Islet of Langerhans (tissue), 1 donor: ENCODE data around the gene HTRA1.

ENCODE experiments used
- FAIRE-seq: peaks from one replicate; lab custom pipeline; 2011; peaks lifted over from hg19 to GRCh38; lab: Jason Lieb, UNC

The HTRA1 gene

GRCh38 chr10:122495406-122496340, 34.3 kb downstream of the HTRA1 start:
- FAIRE-seq: no peak

DNA sequence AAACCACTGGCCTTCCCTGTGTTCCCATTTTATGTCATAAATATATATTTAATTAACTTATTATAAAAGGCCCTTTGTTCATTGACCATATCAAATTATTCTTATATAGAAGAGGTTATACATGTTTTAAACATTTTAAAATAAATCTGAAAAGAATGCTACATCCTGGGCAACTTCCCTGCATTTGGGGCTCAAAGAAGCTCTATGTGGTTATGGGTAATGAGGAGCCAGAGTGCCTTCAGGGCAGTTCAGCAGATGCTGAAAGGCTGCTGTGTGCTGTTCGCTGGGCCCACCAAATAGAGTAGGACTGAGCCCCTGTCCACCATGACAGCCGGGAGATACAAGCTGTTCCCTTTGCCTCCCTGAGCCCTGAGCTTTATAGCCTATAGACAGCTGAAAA, 35.9 kb downstream of the HTRA1 start:
- FAIRE-seq: no peak

- no peak for FAIRE-seq
Measured at GRCh38 chr10:122498521-122498920, 37.2 kb downstream of the HTRA1 start.

DNA sequence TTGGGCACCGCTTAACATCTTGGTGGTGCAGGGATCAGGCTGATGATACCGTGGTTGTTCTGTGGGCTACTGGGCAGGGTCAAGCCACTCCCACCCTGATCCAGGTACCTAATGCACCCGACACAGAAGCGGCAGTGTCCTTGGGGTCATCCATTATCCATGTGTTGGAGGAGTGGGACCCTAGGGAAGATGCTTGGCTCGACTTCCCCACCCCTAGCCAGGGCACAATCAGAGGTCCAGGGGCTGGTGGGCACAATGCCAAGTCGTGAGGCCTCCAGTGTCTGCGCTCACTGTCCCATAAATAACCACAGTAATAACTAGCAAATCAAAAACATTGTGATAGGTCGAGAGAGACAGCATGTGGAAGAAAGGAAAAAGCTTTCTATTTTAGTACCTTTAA, 37.7 kb downstream of the HTRA1 start:
- no peak for FAIRE-seq

- FAIRE-seq: no peak
Measured at GRCh38 chr10:122499491-122499941, 38.2 kb downstream of the HTRA1 start.

GRCh38 chr10:122500194-122500593, 38.8 kb downstream of the HTRA1 start:
- no peak for FAIRE-seq

GRCh38 chr10:122500726-122501125, 39.4 kb downstream of the HTRA1 start:
- FAIRE-seq: no peak

GRCh38 chr10:122503012-122503411, 41.7 kb downstream of the HTRA1 start:
- no peak for FAIRE-seq

- FAIRE-seq: no peak
Measured at GRCh38 chr10:122503886-122504609, 42.7 kb downstream of the HTRA1 start.

DNA sequence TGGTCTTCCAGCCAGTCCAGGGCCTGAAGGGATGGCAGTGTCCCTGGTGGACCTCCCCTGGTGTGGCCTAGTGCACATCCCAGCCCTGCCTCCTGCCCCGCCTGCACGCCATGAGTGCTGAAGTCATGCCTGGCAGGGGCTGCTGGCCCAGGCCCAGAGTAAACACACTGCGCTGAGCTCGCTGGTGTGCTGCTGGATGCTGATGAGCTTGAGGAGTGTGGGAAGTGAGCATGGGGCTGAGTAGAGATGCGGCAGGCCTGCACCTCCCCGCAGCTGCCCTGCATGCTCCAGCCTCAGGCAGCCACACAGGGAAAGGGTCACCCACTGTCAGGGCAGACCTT, 43.2 kb downstream of the HTRA1 start:
- no peak for FAIRE-seq

DNA sequence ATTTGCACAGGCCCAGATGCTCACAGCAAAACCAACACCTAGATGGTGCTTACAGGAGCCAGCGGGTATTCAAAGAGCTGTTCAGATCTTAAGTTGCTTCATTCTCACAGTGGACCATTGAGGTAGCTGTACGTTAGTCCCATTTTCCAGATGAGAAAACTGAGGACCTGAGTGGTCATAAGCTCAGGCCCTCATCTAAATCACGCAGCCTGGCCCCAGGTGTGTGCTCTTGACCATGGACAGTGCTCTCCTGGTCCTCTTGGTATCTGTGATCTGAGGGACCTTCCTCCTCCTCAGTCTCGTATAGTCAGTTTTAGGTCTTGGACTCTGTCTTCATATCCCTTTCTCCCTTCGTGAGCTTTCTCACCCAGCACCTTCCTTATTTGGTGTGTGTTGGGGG, 43.7 kb downstream of the HTRA1 start:
- FAIRE-seq: no peak

GRCh38 chr10:122505885-122506645, 44.7 kb downstream of the HTRA1 start:
- FAIRE-seq: no peak

DNA sequence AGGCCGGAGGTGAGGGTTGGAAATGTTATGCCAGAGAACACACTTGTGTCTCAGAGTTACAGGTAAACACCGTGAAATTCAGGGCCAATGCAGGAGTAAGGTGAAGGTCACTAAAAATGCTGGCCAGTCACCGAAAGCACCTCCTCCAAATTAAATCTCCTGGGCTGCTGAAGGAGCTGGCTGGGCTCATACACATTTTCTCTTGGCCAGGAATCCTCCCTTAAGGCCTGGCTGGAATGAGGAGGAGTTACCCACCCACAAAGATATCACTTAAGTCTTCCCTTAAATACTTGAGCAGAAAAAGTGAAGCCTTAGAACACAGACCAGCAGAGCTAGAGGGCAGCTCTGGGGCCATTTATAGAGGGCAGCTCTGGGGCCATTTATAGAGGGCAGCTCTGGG, 46.3 kb downstream of the HTRA1 start:
- no peak for FAIRE-seq

GRCh38 chr10:122508021-122508420, 46.7 kb downstream of the HTRA1 start:
- FAIRE-seq: no peak

DNA sequence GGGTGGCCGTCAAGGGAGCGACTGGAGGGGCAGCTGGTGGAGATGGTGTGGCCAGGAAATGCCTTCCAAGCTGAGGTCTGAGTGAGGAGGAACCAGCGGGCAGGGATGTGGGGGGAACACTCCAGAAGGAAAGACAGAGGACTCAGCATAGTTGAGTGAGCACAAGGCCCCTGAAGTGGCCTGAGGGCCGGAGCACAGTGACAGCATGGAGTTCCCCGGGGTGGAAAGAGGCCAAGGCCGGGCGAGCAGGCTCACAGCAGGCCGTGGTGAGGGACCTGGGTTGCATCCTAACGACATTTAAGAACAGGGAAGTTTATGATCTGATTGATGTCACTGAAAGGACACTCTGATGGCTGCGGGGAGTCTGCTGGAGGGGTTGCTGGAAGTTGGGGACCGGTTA, 48.0 kb downstream of the HTRA1 start:
- no peak for FAIRE-seq

GRCh38 chr10:122510326-122510725, 49.0 kb downstream of the HTRA1 start:
- no peak for FAIRE-seq

DNA sequence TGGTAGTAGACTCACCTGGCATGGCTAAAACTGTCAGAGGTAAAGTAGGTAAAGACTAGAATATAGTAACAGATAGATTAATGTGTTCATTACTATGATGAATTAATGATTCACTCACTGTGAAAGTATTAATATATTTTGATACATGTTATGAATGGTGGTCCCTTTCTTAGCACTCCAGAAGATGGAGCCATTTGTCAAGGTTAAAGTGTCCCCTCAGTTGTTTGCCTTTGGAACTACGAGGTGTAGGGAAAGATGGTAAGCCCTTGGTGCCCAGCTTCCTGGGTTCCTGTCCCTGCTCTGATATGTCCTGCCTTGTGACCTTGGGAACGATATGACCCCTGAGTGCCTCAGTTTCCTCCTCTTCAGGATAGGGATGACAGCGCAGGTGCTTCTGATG, 49.4 kb downstream of the HTRA1 start:
- FAIRE-seq: no peak

DNA sequence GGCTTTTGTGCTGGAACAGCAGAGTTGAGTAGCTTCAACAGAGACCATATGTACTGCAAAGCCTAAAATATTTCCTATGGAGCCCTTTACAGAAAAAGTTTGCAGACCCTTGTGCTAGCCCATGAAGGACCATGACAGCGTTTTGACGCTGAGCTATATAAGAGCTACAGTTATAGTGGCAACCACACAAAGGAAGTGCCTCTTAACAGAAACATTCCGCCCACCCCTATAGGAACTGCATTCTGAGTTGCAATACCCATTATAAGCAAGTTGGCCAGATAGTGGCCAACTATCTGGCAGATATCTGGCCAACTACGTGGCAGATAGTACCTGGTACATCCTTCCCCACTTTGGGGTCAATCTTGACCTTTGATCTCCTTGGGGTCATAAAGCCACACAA, 51.7 kb downstream of the HTRA1 start:
- FAIRE-seq: no peak

DNA sequence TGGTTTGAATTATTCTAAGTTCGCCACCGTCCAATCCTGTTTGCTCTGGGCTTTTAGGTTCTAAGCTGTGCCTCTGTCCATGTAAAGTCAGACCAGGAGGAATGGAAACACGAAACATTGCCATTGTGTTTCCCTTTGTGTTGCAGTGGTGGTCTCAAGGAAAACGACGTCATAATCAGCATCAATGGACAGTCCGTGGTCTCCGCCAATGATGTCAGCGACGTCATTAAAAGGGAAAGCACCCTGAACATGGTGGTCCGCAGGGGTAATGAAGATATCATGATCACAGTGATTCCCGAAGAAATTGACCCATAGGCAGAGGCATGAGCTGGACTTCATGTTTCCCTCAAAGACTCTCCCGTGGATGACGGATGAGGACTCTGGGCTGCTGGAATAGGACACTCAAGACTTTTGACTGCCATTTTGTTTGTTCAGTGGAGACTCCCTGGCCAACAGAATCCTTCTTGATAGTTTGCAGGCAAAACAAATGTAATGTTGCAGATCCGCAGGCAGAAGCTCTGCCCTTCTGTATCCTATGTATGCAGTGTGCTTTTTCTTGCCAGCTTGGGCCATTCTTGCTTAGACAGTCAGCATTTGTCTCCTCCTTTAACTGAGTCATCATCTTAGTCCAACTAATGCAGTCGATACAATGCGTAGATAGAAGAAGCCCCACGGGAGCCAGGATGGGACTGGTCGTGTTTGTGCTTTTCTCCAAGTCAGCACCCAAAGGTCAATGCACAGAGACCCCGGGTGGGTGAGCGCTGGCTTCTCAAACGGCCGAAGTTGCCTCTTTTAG, 52.9 kb downstream of the HTRA1 start:
- FAIRE-seq: no peak

DNA sequence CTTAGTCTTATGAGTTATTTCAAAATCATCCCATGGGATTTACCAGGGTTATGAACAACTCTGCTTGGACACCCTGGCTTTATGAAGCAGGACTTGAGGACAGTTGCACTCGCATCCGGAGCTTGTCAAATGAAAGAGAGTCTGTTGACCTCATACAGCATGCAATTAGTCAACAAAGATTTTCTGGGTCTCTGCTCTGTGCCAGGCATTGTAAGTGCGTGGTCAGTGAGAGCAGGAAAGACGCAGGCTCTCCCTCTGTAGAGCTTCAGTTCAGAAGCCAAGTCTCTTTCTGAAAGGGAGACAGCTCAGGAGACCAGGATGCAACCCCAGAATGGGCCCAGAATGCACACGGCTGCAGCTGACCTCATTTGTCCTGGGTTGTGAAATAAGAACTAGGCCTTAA, 53.7 kb downstream of the HTRA1 start:
- FAIRE-seq: no peak

- FAIRE-seq: no peak
Measured at GRCh38 chr10:122515588-122516231, 54.4 kb downstream of the HTRA1 start.

- FAIRE-seq: no peak
Measured at GRCh38 chr10:122516734-122517133, 55.4 kb downstream of the HTRA1 start.
